Measurements from ENCODE around the gene NBEAL2. TPM values are rescaled to one million over a fixed set of nuclear protein-coding genes. Genes with fewer than 3 reads are reported as not detected.
"Not testable (repeated sequence)": the region's sequence is repeated elsewhere in the genome, so short reads cannot be mapped to it uniquely, and the experiment has no call there.

The NBEAL2 gene
- total RNA-seq, 1 experiment from 2014 or later: 15.7 TPM

DNA sequence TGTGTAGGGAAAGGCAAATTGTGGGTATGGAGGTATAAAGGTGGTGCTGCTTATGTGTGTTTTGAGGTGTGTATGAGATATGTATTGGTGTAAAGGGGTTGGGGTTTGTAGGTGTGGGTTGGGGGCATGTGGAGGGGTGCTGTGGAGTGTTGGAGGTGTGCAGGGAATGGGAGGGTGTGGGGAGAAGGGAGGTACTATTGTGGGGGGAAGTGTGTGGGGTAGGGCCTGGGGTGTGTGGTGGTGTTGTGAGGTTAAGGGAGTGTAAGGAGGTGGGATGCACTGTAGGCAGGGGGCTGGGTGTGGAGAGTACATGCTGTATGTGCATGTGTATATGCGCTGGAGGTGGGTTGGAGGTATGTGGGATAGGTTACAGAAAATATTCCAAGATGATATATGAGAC lies 18.6 kb upstream of the NBEAL2 start:
- Histone ChIP-seq H3K4me1 (ENCODE audit: insufficient read depth, low read length, poor library complexity, severe bottlenecking) (no peaks in the 10 kb centered on the region), H3K36me3 (ENCODE audit: insufficient read depth, low read length, poor library complexity, severe bottlenecking) (no peaks in the 10 kb centered on the region), H3K9me3 (ENCODE audit: low read depth, low read length, poor library complexity, severe bottlenecking) (no peaks in the 10 kb centered on the region), H3K27me3 (replicated peaks; ENCODE audit: insufficient read depth, low read depth, low read length, poor library complexity) (no peaks in the 10 kb centered on the region), H3K27ac (ENCODE audit: low read depth, low read length, poor library complexity, severe bottlenecking) (no peak overlapping the region), H3K4me3 (ENCODE audit: low read depth, low read length, poor library complexity, severe bottlenecking) (no peak overlapping the region)
- DNase-seq (ENCODE audit: low spot score): no peak
- no peak for TF ChIP-seq EZH2 (IDR thresholded peaks at IDR 0.05; ENCODE audit: borderline replicate concordance, low read depth, low read length, poor library complexity, severe bottlenecking)
- TF ChIP-seq, protein P1, sequence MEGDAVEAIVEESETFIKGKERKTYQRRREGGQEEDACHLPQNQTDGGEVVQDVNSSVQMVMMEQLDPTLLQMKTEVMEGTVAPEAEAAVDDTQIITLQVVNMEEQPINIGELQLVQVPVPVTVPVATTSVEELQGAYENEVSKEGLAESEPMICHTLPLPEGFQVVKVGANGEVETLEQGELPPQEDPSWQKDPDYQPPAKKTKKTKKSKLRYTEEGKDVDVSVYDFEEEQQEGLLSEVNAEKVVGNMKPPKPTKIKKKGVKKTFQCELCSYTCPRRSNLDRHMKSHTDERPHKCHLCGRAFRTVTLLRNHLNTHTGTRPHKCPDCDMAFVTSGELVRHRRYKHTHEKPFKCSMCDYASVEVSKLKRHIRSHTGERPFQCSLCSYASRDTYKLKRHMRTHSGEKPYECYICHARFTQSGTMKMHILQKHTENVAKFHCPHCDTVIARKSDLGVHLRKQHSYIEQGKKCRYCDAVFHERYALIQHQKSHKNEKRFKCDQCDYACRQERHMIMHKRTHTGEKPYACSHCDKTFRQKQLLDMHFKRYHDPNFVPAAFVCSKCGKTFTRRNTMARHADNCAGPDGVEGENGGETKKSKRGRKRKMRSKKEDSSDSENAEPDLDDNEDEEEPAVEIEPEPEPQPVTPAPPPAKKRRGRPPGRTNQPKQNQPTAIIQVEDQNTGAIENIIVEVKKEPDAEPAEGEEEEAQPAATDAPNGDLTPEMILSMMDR (conservative IDR thresholded peaks at IDR 0.05; ENCODE audit: low read depth, low read length): no peak
- ChIA-PET POLR2A (ENCODE audit: low non-redundant PET) (interaction anchor here (0.6 kb wide), 1 partner anchor 136 kb away, joined by 4 read pairs; no protein-coding TSS in a partner anchor), CTCF (no interaction called here)
- no TSS peak for BruUV-seq (replicated peaks)
- intact Hi-C loops (cut with micrococcal nuclease; ENCODE audit: unreplicated experiment): no loop called here

GRCh38 chr3:46962427-46962826 lies 17.0 kb upstream of the NBEAL2 start:
- no peak for DNase-seq (ENCODE audit: low spot score)
- ChIA-PET CTCF (no interaction called here), POLR2A (ENCODE audit: low non-redundant PET) (no interaction called here)
- no peak overlapping the region for H3K4me3 ChIP-seq (ENCODE audit: low read depth, low read length, poor library complexity, severe bottlenecking)
- BruUV-seq (replicated peaks): no TSS peak
- H3K9me3 ChIP-seq (ENCODE audit: low read depth, low read length, poor library complexity, severe bottlenecking): no peaks in the 10 kb centered on the region
- TF ChIP-seq, protein P1 (conservative IDR thresholded peaks at IDR 0.05; ENCODE audit: low read depth, low read length): no peak
- no peak for TF ChIP-seq EZH2 (IDR thresholded peaks at IDR 0.05; ENCODE audit: borderline replicate concordance, low read depth, low read length, poor library complexity, severe bottlenecking)
- no peaks in the 10 kb centered on the region for H3K36me3 ChIP-seq (ENCODE audit: insufficient read depth, low read length, poor library complexity, severe bottlenecking)
- H3K4me1 ChIP-seq (ENCODE audit: insufficient read depth, low read length, poor library complexity, severe bottlenecking): no peaks in the 10 kb centered on the region
- H3K27me3 ChIP-seq (replicated peaks; ENCODE audit: insufficient read depth, low read depth, low read length, poor library complexity): no peaks in the 10 kb centered on the region
- intact Hi-C loops (cut with micrococcal nuclease; ENCODE audit: unreplicated experiment): no loop called here
- no peak overlapping the region for H3K27ac ChIP-seq (ENCODE audit: low read depth, low read length, poor library complexity, severe bottlenecking)

DNA sequence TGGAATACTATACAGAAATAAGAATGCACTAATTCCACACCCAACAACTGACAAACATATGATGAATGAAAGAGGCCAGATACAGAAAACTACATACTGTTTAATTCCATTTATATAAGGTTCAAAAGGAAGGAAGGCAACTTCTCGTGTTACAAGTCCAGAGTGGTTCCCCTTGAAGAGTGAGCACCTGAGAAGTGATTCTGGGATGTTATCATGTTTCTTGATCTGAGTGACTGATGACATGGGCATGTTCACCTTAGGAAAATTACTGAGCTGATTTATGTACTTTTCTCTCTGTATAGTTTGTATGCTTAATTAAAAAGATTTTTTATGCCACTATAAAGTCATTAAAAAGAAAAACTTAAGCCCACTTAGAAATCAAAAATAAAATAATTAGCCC lies 16.5 kb upstream of the NBEAL2 start:
- H3K36me3 ChIP-seq (ENCODE audit: insufficient read depth, low read length, poor library complexity, severe bottlenecking): no peaks in the 10 kb centered on the region
- no peak for TF ChIP-seq EZH2 (IDR thresholded peaks at IDR 0.05; ENCODE audit: borderline replicate concordance, low read depth, low read length, poor library complexity, severe bottlenecking)
- TF ChIP-seq, protein P1 (conservative IDR thresholded peaks at IDR 0.05; ENCODE audit: low read depth, low read length): no peak
- no peaks in the 10 kb centered on the region for H3K4me1 ChIP-seq (ENCODE audit: insufficient read depth, low read length, poor library complexity, severe bottlenecking)
- no peak overlapping the region for H3K4me3 ChIP-seq (ENCODE audit: low read depth, low read length, poor library complexity, severe bottlenecking)
- H3K27ac ChIP-seq (ENCODE audit: low read depth, low read length, poor library complexity, severe bottlenecking): no peak overlapping the region
- no peaks in the 10 kb centered on the region for H3K9me3 ChIP-seq (ENCODE audit: low read depth, low read length, poor library complexity, severe bottlenecking)
- intact Hi-C loops (cut with micrococcal nuclease; ENCODE audit: unreplicated experiment): no loop called here
- DNase-seq (ENCODE audit: low spot score): no peak
- no peaks in the 10 kb centered on the region for H3K27me3 ChIP-seq (replicated peaks; ENCODE audit: insufficient read depth, low read depth, low read length, poor library complexity)
- CTCF ChIA-PET: no interaction called here
- POLR2A ChIA-PET (ENCODE audit: low non-redundant PET): no interaction called here
- BruUV-seq (replicated peaks): no TSS peak

- H3K27me3 ChIP-seq (replicated peaks; ENCODE audit: insufficient read depth, low read depth, low read length, poor library complexity); POLR2A ChIA-PET (ENCODE audit: low non-redundant PET); H3K4me1 ChIP-seq (ENCODE audit: insufficient read depth, low read length, poor library complexity, severe bottlenecking); H3K36me3 ChIP-seq (ENCODE audit: insufficient read depth, low read length, poor library complexity, severe bottlenecking); H3K9me3 ChIP-seq (ENCODE audit: low read depth, low read length, poor library complexity, severe bottlenecking); H3K4me3 ChIP-seq (ENCODE audit: low read depth, low read length, poor library complexity, severe bottlenecking); DNase-seq (ENCODE audit: low spot score); CTCF ChIA-PET; H3K27ac ChIP-seq (ENCODE audit: low read depth, low read length, poor library complexity, severe bottlenecking); BruUV-seq (replicated peaks); intact Hi-C loops (cut with micrococcal nuclease; ENCODE audit: unreplicated experiment): not testable (repeated sequence)
Observed at GRCh38 chr3:46964038-46964590, 15.4 kb upstream of the NBEAL2 start.

All from A673 (cell line).